ENCODE data around the gene CPED1.

GRCh38 chr7:120964088-120964487, 24.4 kb upstream of the CPED1 start:
- TF ChIP-seq, protein P1, sequence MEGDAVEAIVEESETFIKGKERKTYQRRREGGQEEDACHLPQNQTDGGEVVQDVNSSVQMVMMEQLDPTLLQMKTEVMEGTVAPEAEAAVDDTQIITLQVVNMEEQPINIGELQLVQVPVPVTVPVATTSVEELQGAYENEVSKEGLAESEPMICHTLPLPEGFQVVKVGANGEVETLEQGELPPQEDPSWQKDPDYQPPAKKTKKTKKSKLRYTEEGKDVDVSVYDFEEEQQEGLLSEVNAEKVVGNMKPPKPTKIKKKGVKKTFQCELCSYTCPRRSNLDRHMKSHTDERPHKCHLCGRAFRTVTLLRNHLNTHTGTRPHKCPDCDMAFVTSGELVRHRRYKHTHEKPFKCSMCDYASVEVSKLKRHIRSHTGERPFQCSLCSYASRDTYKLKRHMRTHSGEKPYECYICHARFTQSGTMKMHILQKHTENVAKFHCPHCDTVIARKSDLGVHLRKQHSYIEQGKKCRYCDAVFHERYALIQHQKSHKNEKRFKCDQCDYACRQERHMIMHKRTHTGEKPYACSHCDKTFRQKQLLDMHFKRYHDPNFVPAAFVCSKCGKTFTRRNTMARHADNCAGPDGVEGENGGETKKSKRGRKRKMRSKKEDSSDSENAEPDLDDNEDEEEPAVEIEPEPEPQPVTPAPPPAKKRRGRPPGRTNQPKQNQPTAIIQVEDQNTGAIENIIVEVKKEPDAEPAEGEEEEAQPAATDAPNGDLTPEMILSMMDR (IDR thresholded peaks at IDR 0.05): no peak
- TF ChIP-seq POLR2A (IDR thresholded peaks at IDR 0.05): no peak

All from testis (tissue), 2 donors.